ENCODE measurements around the gene CAMSAP3.

GRCh38 chr19:7610491-7611240 lies 15.0 kb downstream of the CAMSAP3 start:
- no peak for TF ChIP-seq POLR2A (IDR thresholded peaks at IDR 0.05)
- TF ChIP-seq CTCF (IDR thresholded peaks at IDR 0.05 in 8 of 11, conservative IDR thresholded peaks at IDR 0.05 in 3 of 11): no peak

Data from spleen (tissue), 7 donors.